Stimulated activated CD8-positive, alpha-beta memory T cell treated with anti-CD3 and anti-CD28 coated beads, Interleukin-12 subunit alpha, Interleukin-12 subunit beta, amount 100 ng/mL, for 24 hours (primary cell): ENCODE data around the gene FRZB.
"Not testable (repeated sequence)": the region's sequence is repeated elsewhere in the genome, so short reads cannot be mapped to it uniquely, and the experiment has no call there.

Experiments
- DNase-seq: peaks from one replicate; pipeline ENCODE4 v3.0.0-alpha.2; 2020; ENCODE audit errors: extremely low read depth

The FRZB gene

GRCh38 chr2:182890305-182890704 lies 23.9 kb upstream of the FRZB start:
- no peak for DNase-seq

- DNase-seq: no peak
These were observed 21.4 kb upstream of the FRZB start for GRCh38 chr2:182887753-182888415.

GRCh38 chr2:182887093-182887492 lies 20.7 kb upstream of the FRZB start:
- no peak for DNase-seq

- no peak for DNase-seq
These were observed 19.3 kb upstream of the FRZB start for GRCh38 chr2:182885771-182886170.

- DNase-seq: no peak
These were observed 17.0 kb upstream of the FRZB start for GRCh38 chr2:182883451-182883850.

GRCh38 chr2:182880100-182880499 lies 13.7 kb upstream of the FRZB start:
- DNase-seq: not testable (repeated sequence)

- DNase-seq: not testable (repeated sequence)
These were observed 10.2 kb upstream of the FRZB start for GRCh38 chr2:182876653-182877052.

GRCh38 chr2:182870227-182870626 lies 3.8 kb upstream of the FRZB start:
- DNase-seq: no peak

GRCh38 chr2:182868054-182868796 lies 1.8 kb upstream of the FRZB start:
- no peak for DNase-seq

GRCh38 chr2:182867426-182868053 lies 1.1 kb upstream of the FRZB start:
- no peak for DNase-seq

- DNase-seq: no peak
These were observed 359 bp downstream of the FRZB start for GRCh38 chr2:182866095-182866460.

- no peak for DNase-seq
These were observed 1.4 kb downstream of the FRZB start for GRCh38 chr2:182864949-182865570.

GRCh38 chr2:182863642-182864041 lies 2.8 kb downstream of the FRZB start:
- DNase-seq: no peak

- no peak for DNase-seq
These were observed 4.3 kb downstream of the FRZB start for GRCh38 chr2:182862091-182862490.

GRCh38 chr2:182860858-182861257 lies 5.6 kb downstream of the FRZB start:
- no peak for DNase-seq

- DNase-seq: no peak
These were observed 7.8 kb downstream of the FRZB start for GRCh38 chr2:182858671-182859070.

- DNase-seq: no peak
These were observed 11.1 kb downstream of the FRZB start for GRCh38 chr2:182855376-182855775.

GRCh38 chr2:182854375-182855105 lies 11.9 kb downstream of the FRZB start:
- DNase-seq: no peak

GRCh38 chr2:182852801-182853200 lies 13.6 kb downstream of the FRZB start:
- DNase-seq: no peak

GRCh38 chr2:182852090-182852489 lies 14.3 kb downstream of the FRZB start:
- no peak for DNase-seq

- DNase-seq: no peak
These were observed 20.5 kb downstream of the FRZB start for GRCh38 chr2:182845794-182846417.
